ENCODE measurements around the gene FBXO2.
"Not testable (repeated sequence)": the region's sequence is repeated elsewhere in the genome, so short reads cannot be mapped to it uniquely, and the experiment has no call there.

The FBXO2 gene

GRCh38 chr1:11622398-11622797 lies 31.8 kb downstream of the FBXO2 start:
- no peak for DNase-seq

DNA sequence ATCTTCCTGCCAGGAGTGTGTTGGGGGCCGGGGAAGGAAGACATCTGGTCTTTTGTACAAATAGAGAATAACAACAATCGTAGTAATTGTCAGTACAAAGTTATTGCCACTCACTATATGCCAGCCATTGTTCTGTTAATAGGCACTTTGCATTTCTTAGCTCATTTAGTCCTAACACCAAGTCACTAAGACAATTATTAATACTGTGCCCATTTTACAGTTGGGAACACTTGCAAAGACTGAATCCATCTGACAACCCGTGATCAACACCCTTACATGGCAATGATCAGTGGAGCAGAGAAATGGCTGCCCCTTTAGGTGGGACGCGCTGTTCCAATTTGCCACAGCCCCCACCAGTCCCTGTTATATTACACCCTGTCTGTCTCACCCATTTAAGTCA lies 33.3 kb downstream of the FBXO2 start:
- no peak for DNase-seq

DNA sequence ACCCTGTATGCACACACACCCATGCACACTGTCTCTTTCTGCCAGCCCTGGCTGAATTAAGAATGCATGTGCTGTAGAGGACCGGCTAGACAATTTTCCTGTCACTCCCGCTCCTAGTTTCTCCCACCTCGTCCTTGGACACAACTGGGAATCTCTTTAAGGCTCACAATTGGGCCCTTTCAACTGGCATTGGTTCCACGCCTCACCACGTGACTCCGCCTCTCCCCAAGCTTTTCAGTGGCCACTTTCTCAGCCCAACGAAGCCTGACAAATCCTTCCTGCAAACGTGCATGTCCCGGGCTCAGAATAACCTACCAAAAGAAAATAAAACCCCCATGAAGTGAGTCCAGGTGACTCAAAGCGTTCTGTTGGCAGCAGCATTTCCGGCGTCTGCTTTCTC lies 33.8 kb downstream of the FBXO2 start:
- DNase-seq = no peak

- DNase-seq = no peak
Measured at GRCh38 chr1:11617741-11618140, 36.5 kb downstream of the FBXO2 start.

- no peak for DNase-seq
Measured at GRCh38 chr1:11617314-11617713, 36.9 kb downstream of the FBXO2 start.

DNA sequence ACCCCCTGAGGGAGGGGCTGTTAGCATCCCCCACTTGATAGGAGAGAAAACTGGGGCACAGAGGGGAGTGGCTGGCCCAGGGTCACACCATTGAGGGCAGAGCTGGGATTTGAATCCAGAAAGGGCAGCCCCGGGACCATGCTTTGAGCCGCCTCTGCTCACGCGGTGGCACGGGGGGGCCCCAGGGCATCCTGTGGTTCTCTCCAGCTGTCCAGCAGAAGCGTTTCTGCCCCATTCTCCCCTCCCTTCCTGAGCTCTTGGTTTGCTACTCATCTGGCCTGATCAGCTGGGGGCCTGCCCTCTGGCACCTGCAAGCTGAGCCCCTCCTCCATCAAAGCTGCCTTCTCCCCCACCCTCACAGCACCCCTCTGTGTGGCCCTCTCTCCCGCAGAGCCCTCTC lies 37.5 kb downstream of the FBXO2 start:
- DNase-seq = no peak

DNA sequence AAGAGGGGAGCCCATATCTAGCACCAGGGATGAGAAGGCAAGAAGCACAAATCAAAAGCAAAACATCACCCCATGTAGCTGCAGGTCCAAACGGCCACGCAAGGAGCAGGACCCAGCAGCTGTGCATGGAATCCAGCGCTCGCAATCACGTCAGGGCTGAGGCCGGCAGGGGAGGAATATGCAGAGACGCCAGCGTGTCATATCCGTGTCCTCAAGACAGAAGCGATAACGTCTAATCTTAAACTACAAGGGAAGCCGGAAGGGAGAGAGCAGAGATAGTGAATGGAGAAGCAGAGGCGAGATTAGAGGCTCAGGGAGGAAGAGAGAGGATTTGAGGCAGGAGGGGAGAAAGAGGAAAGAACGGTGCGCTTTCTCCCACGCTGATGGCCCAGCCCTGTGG lies 39.1 kb downstream of the FBXO2 start:
- DNase-seq = no peak

DNA sequence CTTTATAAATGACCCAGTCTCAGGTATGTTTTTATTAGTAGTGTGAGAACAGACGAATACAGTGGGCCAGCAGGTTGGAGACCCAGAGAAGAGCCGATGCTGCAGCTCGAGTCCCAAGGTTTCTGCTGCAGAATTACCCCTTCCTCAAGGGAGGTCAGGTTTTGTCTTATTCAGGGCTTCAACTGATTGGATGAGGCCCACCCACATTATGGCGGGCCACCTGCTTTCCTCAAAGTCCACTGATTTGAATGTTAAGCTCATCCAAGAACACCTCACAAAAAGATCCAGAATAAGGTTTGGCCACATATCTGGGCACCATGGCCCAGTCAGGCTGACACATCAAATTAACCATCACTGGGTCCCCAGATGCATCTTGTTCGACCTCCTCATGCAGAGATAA lies 40.9 kb downstream of the FBXO2 start:
- DNase-seq = no peak

DNA sequence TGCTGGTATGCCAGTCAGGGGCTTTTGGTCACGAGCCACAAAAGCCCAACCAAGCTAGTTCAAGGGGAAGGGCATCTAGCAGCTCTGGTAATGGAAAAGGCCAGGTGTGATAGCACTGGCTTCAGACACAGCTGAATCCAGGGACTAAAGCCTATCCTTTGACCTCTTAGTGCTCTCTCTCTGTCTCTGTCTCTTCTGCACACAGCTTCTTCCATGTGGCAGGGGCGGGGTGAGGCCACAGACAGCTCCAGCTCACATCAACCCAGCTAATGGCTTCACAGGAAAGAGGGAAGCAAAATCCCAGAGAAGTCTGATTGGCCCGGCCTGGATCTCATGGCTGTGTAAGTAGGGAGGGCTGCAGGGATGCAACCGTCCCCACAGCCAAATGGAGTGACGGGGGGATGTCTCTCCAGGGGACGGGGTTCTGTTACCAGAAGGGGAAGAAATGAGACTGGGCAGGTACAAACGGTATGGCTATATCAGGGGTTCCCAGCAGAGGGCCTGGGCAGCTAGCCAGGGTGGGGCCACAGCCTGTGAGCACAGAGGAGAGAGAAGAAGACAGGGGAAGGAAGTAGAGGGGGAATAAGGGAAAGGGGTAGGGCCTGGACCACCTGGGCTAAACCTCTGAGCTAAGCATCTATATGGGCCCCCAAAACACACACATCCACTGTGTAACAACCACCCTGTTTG lies 42.4 kb downstream of the FBXO2 start:
- DNase-seq = no peak

DNA sequence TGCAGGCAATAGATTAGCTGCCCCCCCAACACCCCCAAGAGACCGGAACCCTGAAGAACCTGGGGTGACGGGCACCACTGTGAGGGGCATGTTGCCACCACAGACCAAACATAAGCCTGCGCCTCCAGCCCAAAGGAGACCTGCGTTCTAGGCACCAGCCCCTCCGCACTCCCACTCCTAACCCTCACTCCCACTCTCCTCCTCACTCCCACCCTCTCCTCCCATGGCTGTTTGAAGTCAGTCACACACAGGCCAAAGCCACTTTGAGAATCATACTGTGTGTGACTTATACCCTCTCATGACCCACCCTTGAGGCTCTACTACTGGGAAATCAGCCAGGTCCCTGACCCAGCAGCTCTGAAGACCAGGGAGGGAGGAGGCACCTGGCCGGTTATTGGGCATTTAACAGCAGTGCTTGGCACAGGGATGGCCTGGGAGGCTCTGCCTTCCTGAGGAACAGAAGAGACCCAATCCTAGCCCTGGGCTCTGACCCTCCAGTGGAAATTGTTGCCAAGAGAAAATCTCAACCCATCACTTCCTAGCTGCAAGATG lies 43.5 kb downstream of the FBXO2 start:
- no peak for DNase-seq

DNA sequence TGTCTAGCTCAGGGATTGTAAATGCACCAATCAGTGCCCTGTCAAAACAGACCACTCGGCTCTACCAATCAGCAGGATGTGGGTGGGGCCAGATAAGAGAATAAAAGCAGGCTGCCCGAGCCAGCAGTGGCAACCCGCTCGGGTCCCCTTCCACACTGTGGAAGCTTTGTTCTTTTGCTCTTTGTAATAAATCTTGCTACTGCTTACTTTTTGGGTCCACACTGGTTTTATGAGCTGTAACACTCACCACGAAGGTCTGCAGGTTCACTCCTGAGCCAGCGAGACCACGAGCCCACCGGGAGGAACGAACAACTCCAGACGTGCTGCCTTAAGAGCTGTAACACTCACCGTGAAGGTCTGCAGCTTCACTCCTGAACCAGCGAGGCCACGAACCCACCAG lies 44.9 kb downstream of the FBXO2 start:
- not testable (repeated sequence) for DNase-seq

DNA sequence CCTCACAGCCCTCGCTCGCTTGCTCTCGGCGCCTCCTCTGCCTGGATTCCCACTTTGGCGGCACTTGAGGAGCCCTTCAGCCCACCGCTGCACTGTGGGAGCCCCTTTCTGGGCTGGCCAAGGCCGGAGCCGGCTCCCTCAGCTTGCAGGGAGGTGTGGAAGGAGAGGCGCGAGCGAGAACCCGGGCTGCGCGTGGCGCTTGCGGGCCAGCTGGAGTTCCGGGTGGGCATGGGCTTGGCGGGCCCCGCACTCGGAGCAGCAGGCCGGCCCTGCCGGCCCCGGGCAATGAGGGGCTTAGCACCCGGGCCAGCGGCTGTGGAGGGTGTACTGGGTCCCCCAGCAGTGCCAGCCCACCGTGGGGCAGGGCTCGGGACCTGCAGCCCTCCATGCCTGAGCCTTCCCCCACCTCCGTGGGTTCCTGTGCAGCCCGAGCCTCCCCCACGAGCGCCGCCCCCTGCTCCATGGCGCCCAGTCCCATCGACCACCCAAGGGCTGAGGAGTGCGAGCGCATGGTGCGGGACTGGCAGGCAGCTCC lies 45.6 kb downstream of the FBXO2 start:
- not testable (repeated sequence) for DNase-seq

- no peak for DNase-seq
Measured at GRCh38 chr1:11606775-11607174, 47.5 kb downstream of the FBXO2 start.

DNA sequence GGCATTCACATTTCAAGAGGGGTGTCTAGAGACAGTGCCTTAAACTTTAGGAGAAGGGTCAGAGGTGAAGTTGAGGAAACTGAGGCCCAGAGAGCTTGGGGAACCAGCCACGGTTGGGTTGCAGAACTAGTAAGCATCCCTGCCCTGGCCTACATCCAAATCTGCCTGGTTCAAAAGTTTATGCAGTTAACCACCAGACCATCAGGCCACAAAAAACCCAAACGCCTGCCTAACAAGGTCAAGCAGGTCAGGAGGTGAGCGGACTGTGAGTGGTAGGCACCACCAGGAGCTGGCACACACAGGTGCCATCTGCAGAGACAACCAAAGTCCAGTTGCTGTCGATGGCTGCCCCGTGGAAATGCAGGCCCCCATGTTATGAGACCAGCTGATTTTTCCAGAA lies 51.2 kb downstream of the FBXO2 start:
- DNase-seq = no peak

- no peak for DNase-seq
Measured at GRCh38 chr1:11602424-11602823, 51.8 kb downstream of the FBXO2 start.

DNA sequence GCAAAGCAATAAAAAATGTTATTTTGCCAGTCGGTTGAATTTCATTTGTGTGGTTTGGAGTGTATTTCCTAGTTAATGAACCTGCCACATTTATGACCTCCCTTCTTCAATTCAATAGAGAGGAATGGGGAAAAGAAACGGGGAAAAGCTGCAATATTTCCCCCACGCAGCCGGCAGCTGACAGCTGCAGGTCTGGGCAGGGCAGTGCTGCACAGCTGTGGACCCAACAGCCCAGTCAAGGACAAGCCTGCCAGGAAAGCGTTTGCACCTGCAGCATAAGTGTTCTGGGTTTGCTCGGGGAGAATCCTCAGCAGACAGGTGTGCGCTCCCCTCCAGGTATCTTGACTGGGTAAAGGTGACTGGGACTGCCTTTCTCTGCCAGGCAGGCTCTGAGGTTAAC lies 53.4 kb downstream of the FBXO2 start:
- DNase-seq = no peak

DNA sequence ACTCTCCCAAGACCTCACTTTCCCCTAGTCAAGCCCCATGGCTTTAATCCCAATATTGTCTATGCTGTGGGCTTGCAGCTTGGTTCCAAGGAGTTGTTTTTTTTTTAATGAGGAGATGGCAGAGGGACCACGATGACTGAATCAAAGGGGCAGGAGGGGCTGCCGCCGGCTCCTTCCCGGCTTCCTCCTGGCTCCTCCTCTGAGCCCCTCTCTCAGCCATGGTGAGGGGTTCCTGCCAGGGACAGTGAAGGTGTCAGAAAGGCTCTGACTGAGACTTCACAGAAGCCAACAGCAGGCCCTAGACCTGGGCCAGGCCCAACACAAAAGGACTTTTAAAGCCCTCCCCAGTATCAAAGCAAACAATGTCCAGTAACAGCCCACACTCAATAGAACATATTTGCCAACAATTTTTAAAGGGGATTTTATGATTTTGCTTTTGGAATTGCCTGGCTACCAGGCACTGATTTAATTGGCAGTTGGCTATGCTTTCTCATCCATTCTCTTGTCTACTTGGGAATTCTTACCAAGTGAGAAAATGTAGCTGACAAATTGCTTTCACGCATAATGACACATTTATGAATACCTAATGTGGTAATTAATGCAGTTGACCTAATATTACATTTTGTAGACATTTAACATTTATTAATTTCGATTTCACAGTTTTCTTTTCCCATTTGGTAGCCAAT lies 54.2 kb downstream of the FBXO2 start:
- DNase-seq = no peak

DNA sequence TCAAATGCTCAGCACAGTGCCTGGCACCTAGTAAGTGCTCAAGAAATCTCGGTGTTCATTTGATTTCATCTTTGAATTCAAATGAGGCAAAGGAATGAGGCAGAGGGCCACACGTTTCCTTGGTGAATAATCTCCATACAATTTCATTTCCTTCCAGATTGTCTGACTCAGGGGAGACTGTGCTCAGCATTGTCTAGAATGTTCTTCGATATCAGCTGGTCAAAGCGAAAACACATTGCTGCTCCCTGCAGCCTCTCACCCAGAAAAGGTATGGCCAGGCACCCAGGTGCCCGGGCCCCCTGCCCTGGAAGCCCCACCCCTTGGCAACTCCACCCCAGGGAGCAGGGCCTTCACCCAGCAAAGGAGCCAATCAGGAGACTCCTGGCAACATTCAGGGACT lies 55.8 kb downstream of the FBXO2 start:
- DNase-seq = no peak
